HG03159 (cell line): ENCODE results near the gene WDR43.

Experiments used
- ATAC-seq: cut with Tn5 transposase; IDR thresholded peaks from one replicate; pipeline ENCODE4 v1.9.1; 2021; ENCODE audit warnings: mild to moderate bottlenecking, moderate library complexity; ENCODE audit not compliant: unreplicated experiment

Gene WDR43

DNA sequence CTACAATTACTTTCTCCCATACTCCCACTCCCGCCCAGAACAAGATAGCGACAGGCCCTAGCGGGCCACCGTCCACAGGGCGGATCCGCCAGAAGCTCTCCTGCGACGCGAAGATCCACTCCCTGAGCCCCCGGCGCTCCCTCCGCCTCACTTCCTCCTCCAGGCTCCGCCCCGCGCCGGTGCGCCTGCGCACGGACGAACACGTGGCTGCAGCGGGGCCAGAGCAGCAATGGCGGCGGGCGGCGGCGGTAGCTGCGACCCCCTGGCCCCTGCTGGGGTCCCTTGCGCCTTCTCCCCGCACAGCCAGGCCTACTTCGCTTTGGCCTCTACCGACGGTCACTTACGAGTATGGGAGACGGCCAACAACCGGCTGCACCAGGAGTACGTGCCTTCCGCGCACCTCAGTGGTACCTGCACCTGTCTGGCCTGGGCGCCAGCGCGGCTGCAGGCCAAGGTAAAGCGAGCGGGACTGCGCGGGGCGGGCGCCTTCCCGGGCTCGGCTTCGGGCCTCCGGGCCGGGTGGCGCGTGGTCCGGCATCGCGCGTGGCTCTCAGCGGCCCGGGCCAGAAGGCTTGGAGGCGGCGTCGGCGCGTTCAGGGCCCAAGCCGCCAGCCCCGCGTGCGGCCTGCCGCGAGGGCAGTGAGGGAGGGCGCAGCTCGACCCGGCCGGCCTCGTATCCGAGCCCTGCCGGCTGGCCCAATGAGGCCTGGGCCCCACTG lies at the start of gene WDR43:
WDR43 (plus strand) TSS at position 198 of the 719 bp plus-strand sequence; CDS start at position 230, 32 bp downstream.
- ATAC-seq: peak; percentile 85

DNA sequence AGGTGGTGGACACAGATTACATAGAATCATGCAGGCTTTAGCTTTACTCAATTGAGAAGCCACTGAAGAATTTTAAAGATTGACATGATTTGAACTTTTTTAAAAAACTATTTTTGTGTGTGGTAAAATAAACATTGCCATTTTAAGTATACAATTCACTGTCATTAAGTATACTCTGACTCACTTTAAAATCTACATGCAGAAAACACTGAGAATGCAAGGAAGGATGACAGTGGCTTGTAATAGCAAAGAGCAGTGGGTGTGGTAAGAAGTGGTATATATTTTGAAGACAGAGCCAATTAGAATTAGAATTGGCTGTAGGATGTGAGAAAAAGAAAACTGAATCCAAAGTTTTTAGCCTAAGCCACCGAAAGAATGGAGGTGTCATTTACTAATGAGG lies 39.3 kb upstream of the WDR43 start:
- ATAC-seq: no peak

DNA sequence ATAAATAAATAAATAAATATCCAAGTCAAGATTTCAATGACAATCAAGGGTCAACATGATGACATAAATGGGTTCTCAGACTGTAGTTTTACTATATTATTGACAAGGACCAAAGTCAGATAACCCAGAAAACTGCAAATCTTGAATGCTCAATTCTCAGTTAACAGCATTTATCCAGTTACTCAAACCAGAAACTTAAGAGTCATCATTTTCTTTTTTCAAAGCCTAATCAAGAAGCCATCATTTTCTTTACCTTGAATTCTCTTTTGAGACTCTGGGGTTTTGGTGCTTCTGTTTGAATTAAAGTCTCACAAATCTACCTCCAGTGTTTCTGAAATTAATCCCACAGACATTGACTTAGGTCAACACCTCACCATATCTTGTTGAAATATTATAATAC lies 38.5 kb upstream of the WDR43 start:
- ATAC-seq: no peak

DNA sequence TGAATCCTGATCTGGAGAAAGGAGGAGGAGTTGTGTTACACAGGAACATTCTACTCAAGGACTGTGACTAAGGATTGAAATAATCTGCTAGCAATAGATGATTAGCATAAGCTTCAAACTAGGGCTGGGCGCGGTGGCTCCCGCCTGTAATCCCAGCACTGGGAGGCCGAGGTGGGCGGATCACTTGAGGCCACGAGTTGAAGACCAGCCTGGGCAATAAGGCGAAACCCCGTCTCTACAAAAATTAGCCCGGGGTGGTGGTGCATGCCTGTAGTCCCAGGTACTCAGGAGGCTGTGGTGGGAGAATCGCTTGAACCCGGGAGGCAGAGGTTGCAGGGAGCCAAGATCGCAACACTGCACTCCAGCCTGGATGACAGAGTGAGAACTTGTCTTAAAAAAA lies 25.9 kb upstream of the WDR43 start:
- no peak for ATAC-seq

GRCh38 chr2:28869494-28870145 lies 24.8 kb upstream of the WDR43 start:
- peak; percentile 10 for ATAC-seq

DNA sequence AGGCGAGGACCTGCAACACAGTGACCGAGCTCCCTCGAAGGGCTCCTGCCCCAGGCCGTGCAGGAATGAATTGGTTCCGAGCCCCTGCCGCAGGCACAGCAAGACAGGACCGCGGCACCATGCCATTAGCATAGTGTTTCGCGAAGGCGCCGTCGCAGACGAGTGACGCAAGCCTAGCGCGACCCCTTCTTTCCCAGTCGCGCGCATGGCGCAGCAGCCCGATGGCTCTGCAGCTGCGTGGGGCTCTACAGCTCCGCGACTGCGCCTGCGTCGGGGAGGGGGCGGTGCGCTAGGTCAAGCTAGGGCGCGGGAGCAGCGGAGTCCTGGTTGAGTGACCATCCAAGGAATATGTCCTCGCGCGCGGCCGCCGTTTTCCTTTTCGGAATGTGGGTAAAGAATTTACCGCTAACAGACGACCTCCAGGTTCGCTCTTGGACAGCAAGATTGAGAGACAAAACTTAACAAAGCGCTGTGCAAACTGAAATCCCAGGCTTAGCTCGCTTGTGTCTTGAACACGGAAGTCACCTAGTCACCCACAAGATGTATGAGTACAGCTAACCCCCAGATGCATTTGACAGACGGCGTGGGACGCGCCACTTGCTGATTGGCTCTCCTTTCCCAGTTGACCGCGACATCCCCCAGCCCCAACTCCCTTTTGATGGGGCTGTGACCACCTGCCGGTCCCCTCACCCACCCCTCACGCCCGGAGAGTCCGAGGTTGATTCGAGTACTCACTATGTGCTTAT lies 24.1 kb upstream of the WDR43 start, which contains the start of gene TRMT61B:
TRMT61B (minus strand) TSS at position 164 of the 746 bp plus-strand sequence; CDS start at position 132, 32 bp downstream.
- peak; percentile 93 for ATAC-seq

DNA sequence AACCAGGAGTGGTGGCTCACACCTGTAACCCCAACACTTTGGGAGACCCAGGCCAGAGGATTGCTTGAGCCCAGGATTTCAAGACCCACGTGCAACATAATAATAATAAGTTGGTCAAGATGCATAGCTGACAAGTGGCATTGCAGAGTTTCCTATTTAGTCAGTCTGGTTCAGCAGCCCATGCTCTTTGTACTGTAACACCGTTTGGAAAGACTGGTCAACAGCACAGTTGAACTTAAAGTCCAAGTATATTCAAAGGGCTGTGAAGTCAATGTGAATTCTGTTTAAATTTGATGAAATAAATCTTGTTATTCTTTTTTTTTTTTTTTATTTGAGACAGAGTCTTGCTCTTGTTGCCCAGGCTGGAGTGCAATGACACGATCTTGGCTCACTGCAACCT lies 22.8 kb upstream of the WDR43 start:
- no peak for ATAC-seq

DNA sequence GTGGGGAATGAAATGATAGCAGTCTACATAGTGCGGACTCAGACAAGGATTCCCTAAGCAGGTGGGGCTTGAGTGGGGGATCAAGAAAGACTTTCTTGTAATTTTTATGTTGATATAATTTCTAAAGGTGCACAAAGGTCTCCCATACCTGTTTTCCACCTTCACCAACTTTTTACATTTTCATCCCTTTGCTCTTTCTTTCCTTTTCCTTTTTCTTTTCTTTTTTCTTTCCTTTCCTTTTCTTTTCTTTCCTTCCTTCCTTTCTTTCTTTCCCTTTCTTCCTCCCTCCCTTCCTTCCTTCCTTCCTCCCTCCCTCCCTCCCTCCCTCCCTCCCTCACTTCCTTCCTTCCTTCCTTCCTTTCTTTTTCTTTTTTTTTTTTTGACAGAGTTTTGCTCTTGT lies 14.3 kb upstream of the WDR43 start:
- ATAC-seq: no peak

GRCh38 chr2:28893488-28893887 lies 979 bp upstream of the WDR43 start:
- ATAC-seq: no peak

GRCh38 chr2:28895189-28895893 lies 874 bp downstream of the WDR43 start:
- peak; percentile 18 for ATAC-seq

GRCh38 chr2:28896906-28897305 lies 2.4 kb downstream of the WDR43 start:
- no peak for ATAC-seq

- ATAC-seq: no peak
These were observed 3.6 kb downstream of the WDR43 start for GRCh38 chr2:28898048-28898447.

GRCh38 chr2:28901202-28901601 lies 6.7 kb downstream of the WDR43 start:
- ATAC-seq: no peak

DNA sequence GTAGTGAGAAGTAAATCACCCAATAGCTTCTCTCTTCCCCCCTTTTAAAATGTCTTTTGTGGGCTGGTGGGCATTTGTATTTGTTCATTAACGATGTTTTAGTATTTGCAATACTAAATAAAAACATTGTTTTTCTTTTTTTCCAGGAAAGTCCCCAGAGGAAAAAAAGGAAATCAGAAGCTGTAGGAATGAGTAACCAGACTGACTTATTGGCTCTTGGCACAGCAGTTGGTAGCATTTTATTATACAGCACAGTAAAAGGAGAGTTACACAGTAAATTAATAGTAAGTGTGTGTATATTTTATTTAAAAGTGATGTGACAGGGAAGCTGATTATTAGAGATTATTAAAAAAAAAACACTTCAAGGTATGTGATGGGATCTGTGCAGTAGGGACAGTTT lies 7.4 kb downstream of the WDR43 start:
- ATAC-seq: no peak

DNA sequence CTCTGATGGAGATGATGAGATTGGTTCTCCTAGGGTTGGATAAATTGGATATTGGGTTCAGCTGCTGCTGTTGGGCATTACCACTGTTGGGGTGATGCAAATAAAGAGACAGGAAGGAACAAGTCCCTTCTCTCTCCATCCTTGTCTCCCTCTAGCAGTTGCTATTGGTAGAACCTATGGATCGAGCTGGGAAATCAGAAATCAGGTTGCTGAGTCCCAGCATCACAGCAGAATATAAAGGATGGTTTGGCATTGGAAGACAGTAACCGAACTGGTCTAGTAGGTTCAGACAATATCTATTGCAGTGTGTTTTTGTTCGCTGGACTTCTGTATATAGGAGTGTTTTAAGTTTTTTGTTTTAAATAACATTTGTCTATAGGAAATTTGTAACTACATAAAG lies 8.1 kb downstream of the WDR43 start:
- ATAC-seq: no peak

DNA sequence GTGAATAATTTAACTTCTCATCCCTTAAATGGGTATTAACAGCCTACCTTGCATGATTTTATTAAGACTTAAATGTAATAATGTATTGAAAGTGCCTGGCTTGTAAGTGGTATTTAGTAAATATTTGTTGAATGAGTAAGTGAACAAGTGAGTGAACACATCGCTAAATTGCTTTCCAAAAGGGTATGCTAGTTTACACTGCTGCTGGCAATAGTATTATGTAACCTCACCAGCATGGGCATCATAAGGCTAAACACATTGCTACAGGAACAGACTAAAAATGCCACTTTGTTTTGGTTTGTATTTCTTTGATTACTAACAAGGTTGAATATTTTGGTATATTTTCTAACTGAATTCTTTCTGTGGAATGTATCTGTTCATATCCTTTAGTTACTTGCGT lies 9.8 kb downstream of the WDR43 start:
- ATAC-seq: no peak

DNA sequence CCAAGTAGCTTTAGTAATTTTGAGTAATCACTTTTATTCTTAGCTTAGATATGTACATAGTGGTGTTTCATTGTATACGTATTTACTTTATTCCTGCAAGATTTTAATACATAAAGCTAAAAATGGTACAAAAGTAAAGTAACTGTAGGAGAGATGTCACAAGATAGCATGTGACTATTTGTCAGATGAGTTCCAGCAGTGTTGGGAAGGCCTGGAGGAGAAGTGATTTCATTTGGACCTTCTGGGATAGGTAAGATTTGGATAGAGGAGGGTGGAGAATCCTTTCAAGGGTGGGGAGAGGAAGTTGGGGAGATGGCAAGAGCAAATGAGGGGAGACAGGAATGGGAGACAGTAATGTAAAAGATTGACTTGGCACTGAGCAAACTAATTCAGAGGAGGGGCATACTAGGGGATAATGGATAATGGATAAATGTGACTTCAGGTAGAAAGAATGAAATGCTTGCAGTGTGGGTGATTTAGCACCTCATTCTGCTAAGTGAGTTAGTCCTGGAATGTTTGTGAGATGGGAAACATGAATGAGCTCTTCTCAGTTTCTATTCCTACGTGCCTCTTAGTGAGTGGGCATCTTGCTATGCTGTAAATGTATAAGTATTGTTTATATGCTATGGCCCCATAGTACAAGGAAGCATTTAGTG lies 10.5 kb downstream of the WDR43 start:
- ATAC-seq: no peak

DNA sequence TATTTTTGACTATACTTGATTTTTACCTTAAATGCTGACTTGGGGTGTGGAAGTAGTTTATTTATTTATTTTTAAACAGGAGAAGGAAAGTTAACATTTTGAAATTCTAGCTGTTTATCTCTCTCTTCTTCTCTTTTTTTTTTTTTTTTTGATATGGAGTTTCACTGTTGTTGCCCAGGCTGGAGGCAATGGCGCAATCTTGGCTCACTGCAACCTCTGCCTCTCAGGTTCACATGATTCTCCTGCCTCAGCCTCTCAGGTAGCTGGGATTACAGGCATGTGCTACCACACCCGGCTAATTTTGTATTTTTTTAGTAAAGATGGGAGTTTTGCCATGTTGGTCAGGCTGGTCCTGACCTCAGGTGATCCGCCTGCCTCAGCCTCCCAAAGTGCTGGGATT lies 11.1 kb downstream of the WDR43 start:
- ATAC-seq: no peak

GRCh38 chr2:28906376-28906775 lies 11.9 kb downstream of the WDR43 start:
- no peak for ATAC-seq

- no peak for ATAC-seq
These were observed 12.4 kb downstream of the WDR43 start for GRCh38 chr2:28906821-28907220.

GRCh38 chr2:28908172-28908571 lies 13.7 kb downstream of the WDR43 start:
- ATAC-seq: no peak
